ENCODE data around the gene CDH1. TPM values are rescaled to one million over a fixed set of nuclear protein-coding genes. Genes with fewer than 3 reads are reported as not detected.

CDH1 gene
- total and polyA plus RNA-seq, 2 experiments from 2014 or later, result 64.1 to 142 TPM

DNA sequence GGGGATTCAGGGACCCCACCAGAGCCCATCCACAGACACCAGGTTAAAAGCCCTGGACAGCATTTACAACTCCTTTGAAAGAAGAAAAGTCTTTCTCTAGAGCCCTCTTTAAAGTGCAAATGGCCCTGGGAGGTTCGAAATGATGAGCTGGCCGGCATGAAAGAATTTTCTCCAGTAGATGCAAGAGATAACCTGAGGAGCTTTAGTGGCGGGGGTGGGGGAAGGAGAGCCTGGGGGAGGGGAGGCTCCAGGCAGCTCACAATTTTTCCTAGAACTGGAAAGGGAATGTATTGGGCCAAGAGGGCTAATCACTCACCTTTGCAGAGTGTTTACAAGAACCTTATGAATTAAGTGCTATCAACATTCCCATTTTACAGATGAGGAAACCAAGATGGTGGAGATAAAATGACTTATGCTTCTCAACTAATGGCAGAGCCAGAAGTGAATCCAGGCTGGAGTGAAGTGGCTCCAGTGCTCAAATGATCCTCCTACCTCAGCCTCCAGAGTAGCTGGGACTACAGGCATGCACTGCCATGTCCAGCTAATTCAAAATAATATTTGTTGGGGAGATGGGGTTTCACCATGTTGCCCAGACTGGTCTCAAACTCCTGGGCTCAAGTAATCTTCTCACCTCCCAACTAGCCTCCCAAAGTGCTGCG is 4.2 kb upstream of the CDH1 start:
- peak overlapping the region; percentile 89 for H3K27ac ChIP-seq (ENCODE audit: low read depth)
- H3K27me3 ChIP-seq (ENCODE audit: insufficient read depth), result no peaks in the 10 kb centered on the region
- no peak for TF ChIP-seq STAT1 (IDR thresholded peaks at IDR 0.05; ENCODE audit: unreplicated experiment)
- TF ChIP-seq EZH2 (IDR thresholded peaks at IDR 0.05; ENCODE audit: low read depth, unreplicated experiment), result no peak
- Mint-ChIP-seq H3K27ac (peak overlapping the region; percentile 64; the same call in 1 of the 2 replicates), H3K4me1 (peaks cover 25% of the 10 kb centered on the region), H3K27me3 (ENCODE audit: insufficient read depth, low read depth, poor library complexity) (peaks cover 6% of the 10 kb centered on the region), H3K4me3 (peak overlapping the region; percentile 24; the same call in 1 of the 3 replicates), H3K36me3 (ENCODE audit: low read depth) (no peaks in the 10 kb centered on the region; the same call in 2 of the 3 replicates), H3K9me3 (no peaks in the 10 kb centered on the region; the same call in 2 of the 3 replicates)
- peaks cover 22% of the 10 kb centered on the region for H3K4me1 ChIP-seq (ENCODE audit: insufficient read depth)
- H3K79me2 ChIP-seq (replicated peaks; ENCODE audit: insufficient read depth), result peaks cover 3% of the 10 kb centered on the region; the same call in 1 of the 2 replicates
- ATAC-seq (peak; percentile 1; the same call in 2 of the 3 replicates), DNase-seq (ENCODE audit: low spot score) (peak; percentile 50)
- peak overlapping the region; percentile 29; the same call in 1 of the 2 replicates for H3K4me3 ChIP-seq
- no peak overlapping the region for H2AFZ ChIP-seq
- peaks cover 10% of the 10 kb centered on the region for H3F3A ChIP-seq (replicated peaks; ENCODE audit: low read depth)
- H4K20me1 ChIP-seq (replicated peaks; ENCODE audit: insufficient read depth), result no peaks in the 10 kb centered on the region
- H3K4me2 ChIP-seq, result peak overlapping the region; percentile 68
- no peaks in the 10 kb centered on the region for H3K9me2 ChIP-seq (ENCODE audit: insufficient read depth)
- no peaks in the 10 kb centered on the region for H3K36me3 ChIP-seq (ENCODE audit: insufficient read depth)

DNA sequence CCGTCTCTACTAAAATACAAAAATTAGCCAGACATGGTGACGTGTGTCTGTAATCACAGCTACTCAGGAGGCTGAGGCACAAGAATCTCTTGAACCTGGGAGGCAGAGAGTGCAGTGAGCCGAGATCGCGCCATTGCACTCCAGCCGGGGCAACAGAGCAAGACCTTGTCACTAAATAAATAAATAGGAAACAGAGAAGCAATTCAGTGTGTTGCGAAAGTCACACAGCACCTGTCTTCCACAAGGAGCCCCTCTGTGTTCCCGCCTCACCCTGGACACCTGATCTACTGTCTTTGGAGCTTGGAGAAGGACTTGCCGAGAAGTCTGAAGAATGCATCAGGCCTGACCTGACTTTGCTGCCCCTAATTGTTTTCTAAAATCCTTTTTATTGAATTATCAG is 3.5 kb upstream of the CDH1 start:
- H3K9me3 Mint-ChIP-seq, result no peaks in the 10 kb centered on the region; the same call in 2 of the 3 replicates
- H3K27ac Mint-ChIP-seq, result no peak overlapping the region
- peak overlapping the region; percentile 49; the same call in 1 of the 2 replicates for H3K4me2 ChIP-seq
- TF ChIP-seq STAT1 (IDR thresholded peaks at IDR 0.05; ENCODE audit: unreplicated experiment) (no peak), ZNF114 (CRISPR knock-in tag; IDR thresholded peaks at IDR 0.05) (no peak), EZH2 (IDR thresholded peaks at IDR 0.05; ENCODE audit: low read depth, unreplicated experiment) (no peak)
- TF ChIP-seq, protein P1, sequence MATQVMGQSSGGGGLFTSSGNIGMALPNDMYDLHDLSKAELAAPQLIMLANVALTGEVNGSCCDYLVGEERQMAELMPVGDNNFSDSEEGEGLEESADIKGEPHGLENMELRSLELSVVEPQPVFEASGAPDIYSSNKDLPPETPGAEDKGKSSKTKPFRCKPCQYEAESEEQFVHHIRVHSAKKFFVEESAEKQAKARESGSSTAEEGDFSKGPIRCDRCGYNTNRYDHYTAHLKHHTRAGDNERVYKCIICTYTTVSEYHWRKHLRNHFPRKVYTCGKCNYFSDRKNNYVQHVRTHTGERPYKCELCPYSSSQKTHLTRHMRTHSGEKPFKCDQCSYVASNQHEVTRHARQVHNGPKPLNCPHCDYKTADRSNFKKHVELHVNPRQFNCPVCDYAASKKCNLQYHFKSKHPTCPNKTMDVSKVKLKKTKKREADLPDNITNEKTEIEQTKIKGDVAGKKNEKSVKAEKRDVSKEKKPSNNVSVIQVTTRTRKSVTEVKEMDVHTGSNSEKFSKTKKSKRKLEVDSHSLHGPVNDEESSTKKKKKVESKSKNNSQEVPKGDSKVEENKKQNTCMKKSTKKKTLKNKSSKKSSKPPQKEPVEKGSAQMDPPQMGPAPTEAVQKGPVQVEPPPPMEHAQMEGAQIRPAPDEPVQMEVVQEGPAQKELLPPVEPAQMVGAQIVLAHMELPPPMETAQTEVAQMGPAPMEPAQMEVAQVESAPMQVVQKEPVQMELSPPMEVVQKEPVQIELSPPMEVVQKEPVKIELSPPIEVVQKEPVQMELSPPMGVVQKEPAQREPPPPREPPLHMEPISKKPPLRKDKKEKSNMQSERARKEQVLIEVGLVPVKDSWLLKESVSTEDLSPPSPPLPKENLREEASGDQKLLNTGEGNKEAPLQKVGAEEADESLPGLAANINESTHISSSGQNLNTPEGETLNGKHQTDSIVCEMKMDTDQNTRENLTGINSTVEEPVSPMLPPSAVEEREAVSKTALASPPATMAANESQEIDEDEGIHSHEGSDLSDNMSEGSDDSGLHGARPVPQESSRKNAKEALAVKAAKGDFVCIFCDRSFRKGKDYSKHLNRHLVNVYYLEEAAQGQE (IDR thresholded peaks at IDR 0.05; ENCODE audit: unreplicated experiment), result no peak
- TF ChIP-seq, protein P2, sequence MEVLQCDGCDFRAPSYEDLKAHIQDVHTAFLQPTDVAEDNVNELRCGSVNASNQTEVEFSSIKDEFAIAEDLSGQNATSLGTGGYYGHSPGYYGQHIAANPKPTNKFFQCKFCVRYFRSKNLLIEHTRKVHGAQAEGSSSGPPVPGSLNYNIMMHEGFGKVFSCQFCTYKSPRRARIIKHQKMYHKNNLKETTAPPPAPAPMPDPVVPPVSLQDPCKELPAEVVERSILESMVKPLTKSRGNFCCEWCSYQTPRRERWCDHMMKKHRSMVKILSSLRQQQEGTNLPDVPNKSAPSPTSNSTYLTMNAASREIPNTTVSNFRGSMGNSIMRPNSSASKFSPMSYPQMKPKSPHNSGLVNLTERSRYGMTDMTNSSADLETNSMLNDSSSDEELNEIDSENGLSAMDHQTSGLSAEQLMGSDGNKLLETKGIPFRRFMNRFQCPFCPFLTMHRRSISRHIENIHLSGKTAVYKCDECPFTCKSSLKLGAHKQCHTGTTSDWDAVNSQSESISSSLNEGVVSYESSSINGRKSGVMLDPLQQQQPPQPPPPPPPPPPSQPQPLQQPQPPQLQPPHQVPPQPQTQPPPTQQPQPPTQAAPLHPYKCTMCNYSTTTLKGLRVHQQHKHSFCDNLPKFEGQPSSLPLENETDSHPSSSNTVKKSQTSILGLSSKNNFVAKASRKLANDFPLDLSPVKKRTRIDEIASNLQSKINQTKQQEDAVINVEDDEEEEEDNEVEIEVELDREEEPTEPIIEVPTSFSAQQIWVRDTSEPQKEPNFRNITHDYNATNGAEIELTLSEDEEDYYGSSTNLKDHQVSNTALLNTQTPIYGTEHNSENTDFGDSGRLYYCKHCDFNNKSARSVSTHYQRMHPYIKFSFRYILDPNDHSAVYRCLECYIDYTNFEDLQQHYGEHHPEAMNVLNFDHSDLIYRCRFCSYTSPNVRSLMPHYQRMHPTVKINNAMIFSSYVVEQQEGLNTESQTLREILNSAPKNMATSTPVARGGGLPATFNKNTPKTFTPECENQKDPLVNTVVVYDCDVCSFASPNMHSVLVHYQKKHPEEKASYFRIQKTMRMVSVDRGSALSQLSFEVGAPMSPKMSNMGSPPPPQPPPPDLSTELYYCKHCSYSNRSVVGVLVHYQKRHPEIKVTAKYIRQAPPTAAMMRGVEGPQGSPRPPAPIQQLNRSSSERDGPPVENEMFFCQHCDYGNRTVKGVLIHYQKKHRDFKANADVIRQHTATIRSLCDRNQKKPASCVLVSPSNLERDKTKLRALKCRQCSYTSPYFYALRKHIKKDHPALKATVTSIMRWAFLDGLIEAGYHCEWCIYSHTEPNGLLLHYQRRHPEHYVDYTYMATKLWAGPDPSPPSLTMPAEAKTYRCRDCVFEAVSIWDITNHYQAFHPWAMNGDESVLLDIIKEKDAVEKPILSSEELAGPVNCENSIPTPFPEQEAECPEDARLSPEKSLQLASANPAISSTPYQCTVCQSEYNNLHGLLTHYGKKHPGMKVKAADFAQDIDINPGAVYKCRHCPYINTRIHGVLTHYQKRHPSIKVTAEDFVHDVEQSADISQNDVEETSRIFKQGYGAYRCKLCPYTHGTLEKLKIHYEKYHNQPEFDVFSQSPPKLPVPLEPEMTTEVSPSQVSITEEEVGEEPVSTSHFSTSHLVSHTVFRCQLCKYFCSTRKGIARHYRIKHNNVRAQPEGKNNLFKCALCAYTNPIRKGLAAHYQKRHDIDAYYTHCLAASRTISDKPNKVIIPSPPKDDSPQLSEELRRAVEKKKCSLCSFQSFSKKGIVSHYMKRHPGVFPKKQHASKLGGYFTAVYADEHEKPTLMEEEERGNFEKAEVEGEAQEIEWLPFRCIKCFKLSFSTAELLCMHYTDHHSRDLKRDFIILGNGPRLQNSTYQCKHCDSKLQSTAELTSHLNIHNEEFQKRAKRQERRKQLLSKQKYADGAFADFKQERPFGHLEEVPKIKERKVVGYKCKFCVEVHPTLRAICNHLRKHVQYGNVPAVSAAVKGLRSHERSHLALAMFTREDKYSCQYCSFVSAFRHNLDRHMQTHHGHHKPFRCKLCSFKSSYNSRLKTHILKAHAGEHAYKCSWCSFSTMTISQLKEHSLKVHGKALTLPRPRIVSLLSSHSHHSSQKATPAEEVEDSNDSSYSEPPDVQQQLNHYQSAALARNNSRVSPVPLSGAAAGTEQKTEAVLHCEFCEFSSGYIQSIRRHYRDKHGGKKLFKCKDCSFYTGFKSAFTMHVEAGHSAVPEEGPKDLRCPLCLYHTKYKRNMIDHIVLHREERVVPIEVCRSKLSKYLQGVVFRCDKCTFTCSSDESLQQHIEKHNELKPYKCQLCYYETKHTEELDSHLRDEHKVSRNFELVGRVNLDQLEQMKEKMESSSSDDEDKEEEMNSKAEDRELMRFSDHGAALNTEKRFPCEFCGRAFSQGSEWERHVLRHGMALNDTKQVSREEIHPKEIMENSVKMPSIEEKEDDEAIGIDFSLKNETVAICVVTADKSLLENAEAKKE (CRISPR knock-in tag; IDR thresholded peaks at IDR 0.05), result no peak
- TF ChIP-seq, protein P3, sequence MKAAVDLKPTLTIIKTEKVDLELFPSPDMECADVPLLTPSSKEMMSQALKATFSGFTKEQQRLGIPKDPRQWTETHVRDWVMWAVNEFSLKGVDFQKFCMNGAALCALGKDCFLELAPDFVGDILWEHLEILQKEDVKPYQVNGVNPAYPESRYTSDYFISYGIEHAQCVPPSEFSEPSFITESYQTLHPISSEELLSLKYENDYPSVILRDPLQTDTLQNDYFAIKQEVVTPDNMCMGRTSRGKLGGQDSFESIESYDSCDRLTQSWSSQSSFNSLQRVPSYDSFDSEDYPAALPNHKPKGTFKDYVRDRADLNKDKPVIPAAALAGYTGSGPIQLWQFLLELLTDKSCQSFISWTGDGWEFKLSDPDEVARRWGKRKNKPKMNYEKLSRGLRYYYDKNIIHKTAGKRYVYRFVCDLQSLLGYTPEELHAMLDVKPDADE (IDR thresholded peaks at IDR 0.05), result no peak
- TF ChIP-seq, protein P4, sequence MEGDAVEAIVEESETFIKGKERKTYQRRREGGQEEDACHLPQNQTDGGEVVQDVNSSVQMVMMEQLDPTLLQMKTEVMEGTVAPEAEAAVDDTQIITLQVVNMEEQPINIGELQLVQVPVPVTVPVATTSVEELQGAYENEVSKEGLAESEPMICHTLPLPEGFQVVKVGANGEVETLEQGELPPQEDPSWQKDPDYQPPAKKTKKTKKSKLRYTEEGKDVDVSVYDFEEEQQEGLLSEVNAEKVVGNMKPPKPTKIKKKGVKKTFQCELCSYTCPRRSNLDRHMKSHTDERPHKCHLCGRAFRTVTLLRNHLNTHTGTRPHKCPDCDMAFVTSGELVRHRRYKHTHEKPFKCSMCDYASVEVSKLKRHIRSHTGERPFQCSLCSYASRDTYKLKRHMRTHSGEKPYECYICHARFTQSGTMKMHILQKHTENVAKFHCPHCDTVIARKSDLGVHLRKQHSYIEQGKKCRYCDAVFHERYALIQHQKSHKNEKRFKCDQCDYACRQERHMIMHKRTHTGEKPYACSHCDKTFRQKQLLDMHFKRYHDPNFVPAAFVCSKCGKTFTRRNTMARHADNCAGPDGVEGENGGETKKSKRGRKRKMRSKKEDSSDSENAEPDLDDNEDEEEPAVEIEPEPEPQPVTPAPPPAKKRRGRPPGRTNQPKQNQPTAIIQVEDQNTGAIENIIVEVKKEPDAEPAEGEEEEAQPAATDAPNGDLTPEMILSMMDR (conservative IDR thresholded peaks at IDR 0.05; ENCODE audit: low read depth in 2 of 2), result no peak

More for the DNA sequence above, 3.5 kb upstream of the CDH1 start:
- H3K4me1 ChIP-seq (ENCODE audit: insufficient read depth), result peaks cover 22% of the 10 kb centered on the region
- DNase-seq (ENCODE audit: low spot score) (no peak), ATAC-seq (no peak)
- H3K27ac ChIP-seq (ENCODE audit: low read depth), result no peak overlapping the region
- peaks cover 12% of the 10 kb centered on the region for H3F3A ChIP-seq (replicated peaks; ENCODE audit: low read depth)
- H3K36me3 Mint-ChIP-seq (ENCODE audit: low read depth), result peaks cover 3% of the 10 kb centered on the region
- no peaks in the 10 kb centered on the region for H3K36me3 ChIP-seq (ENCODE audit: insufficient read depth)
- H4K20me1 ChIP-seq (replicated peaks; ENCODE audit: insufficient read depth), result no peaks in the 10 kb centered on the region
- peaks cover 10% of the 10 kb centered on the region for H3K79me2 ChIP-seq (replicated peaks; ENCODE audit: insufficient read depth)
- no peak overlapping the region for H2AFZ ChIP-seq
- H3K4me3 ChIP-seq, result no peak overlapping the region
- H3K27me3 Mint-ChIP-seq (ENCODE audit: insufficient read depth, low read depth, poor library complexity), result peaks cover 6% of the 10 kb centered on the region
- H3K4me3 Mint-ChIP-seq, result no peak overlapping the region
- H3K4me1 Mint-ChIP-seq, result peaks cover 28% of the 10 kb centered on the region
- H3K9me2 ChIP-seq (ENCODE audit: insufficient read depth), result no peaks in the 10 kb centered on the region
- no peaks in the 10 kb centered on the region for H3K27me3 ChIP-seq (ENCODE audit: insufficient read depth)

Data from GM23338 (cell line).